GM12801 (cell line): Measurements from ENCODE around the gene SSH2.

ENCODE experiments used
- CTCF ChIP-seq: IDR thresholded peaks from one replicate; pipeline ENCODE4 v1.5.1; 2011; ENCODE audit warnings: control low read depth; ENCODE audit not compliant: insufficient read length; ENCODE audit errors: extremely low read depth

SSH2 gene

GRCh38 chr17:29746669-29747068, 183.4 kb downstream of the SSH2 start:
- no peak for TF ChIP-seq CTCF

GRCh38 chr17:29744121-29744520, 185.9 kb downstream of the SSH2 start:
- TF ChIP-seq CTCF, result no peak

DNA sequence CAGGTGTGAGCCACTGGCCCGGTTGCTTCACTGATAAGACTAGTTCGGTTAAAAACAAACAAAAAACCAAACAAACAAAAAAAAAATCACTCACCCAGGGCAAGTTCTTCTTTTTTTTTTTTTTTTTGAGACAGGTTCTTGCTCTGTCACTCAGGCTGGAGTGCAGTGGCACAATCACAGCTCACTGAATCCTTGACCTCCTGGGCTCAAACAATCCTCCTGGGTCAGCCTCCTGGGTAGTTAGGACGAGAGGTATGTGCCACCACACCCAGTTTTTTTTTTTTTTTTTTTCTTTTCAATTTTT, 187.9 kb downstream of the SSH2 start:
- no peak for TF ChIP-seq CTCF

GRCh38 chr17:29740017-29740416, 190.0 kb downstream of the SSH2 start:
- no peak for TF ChIP-seq CTCF

DNA sequence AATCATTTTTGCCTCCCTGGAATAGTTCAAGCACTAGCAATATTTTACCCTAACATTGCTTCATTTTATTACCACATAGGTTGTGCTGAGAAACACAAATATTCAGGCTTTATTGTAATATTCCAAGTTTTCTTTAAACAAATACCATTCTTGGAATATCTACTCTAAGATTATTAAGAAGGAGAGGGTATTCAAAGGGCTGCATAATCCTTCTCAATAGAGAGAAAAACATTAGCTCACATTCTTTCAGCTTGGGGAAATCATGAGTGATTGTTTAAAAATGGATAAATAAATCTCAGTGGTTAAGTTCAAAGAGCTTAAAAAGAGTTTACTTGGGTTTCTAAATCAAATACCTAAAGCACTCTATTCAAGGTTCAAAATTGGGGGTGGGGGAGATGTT, 195.4 kb downstream of the SSH2 start:
- TF ChIP-seq CTCF, result no peak

DNA sequence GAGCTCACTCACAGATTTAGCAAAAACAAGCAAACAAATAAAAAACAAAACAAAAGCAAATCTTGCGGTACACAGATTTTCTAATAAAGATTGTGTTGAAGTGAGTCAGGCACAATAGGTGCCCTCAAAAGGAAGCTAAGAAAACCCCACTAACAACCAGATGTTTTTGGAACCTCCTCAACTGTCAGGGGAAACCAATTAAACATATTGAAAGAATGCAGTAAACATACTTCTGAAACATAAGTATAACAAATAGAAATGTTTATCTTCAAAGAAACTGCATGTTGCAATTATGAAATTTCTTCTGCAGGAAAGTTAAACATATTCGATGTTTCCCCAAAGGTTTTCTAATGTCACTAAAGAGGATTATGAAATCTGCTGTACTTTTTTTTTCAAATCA, 196.9 kb downstream of the SSH2 start:
- TF ChIP-seq CTCF, result no peak

- TF ChIP-seq CTCF, result no peak
Measured at GRCh38 chr17:29732613-29733012, 197.4 kb downstream of the SSH2 start.

DNA sequence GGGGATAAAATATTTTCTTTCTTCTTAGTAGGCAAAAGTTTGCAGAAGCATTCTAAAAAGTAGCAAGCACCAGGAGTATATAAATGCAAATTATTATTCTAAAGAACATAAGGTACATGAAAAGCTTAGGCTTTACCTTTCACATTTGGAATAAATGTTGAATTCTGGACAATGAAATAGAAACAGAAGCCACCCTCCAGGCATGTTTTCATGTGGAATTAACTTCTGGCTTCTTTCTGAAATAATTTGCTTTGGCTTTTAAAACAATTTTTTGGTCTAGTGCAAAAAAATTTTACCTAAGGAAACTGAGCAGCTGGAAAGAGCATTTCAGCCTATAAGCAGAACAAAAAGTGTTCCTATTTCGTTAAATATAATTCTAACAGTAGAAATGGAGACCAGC, 197.8 kb downstream of the SSH2 start:
- TF ChIP-seq CTCF, result no peak
